NCI-H1092 (cell line): ENCODE measurements around the gene NDUFA8.

Experiments used
- DNase-seq: peaks from one replicate; lab custom pipeline; 2025; lab: John Stamatoyannopoulos, UW

Gene NDUFA8

DNA sequence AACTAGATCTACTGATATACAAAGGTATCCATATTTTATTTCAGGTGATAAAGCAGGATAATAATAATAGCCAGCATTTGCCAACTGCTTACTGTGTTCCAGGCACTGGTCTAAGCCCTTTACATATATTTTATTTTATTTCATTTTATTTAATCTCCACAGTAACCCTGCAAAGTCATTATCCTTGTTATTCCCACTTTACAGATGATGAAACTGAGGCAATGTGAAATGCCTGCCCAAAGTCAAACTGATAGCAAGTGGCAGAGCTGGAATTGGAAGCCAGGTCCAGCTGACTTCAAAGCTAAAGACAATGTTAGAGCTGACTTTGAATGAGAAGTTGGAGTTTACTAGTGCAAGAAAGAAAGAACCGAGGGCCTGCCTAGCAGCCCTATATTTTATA lies 25.0 kb upstream of the NDUFA8 start:
- DNase-seq: no peak

DNA sequence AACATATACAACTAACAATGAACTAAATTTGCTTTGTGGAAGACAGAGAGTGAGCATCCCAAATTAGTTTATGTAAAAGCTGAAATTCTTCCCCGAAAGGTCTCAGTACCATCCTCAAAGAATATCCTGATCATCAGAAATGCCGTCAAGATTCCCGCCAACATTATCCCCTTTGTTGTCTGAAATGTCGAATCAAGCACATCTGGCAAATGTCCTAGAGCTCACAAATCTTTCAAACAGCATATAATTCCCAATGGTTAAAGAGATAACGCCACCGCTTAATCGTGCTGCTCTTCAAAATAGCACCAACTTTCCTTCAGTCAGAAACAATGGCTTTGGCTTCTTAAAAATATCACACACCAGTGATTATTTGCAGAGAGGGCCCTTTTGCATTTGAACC lies 23.9 kb upstream of the NDUFA8 start:
- DNase-seq: no peak

DNA sequence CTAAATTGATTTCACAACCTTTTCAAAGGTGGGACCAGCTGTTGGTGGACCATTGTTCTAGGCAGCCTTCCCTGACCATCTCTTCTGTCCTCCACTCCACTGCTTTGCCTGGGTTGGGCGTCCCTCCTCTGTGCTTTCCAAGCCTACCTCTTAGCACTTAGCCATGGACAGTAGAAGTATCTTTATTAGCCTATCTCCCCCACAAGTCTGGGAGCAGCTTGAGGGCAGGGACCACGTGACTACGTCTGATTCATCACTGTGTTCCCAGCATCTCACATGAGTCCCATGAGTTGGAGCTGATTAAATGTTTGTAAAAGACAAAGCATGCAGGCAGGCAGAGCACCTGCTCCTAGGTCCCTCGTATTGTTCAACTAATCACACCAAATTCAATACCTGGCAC lies 21.1 kb upstream of the NDUFA8 start:
- DNase-seq: no peak

GRCh38 chr9:122179690-122180074 lies 20.1 kb upstream of the NDUFA8 start:
- DNase-seq: no peak

DNA sequence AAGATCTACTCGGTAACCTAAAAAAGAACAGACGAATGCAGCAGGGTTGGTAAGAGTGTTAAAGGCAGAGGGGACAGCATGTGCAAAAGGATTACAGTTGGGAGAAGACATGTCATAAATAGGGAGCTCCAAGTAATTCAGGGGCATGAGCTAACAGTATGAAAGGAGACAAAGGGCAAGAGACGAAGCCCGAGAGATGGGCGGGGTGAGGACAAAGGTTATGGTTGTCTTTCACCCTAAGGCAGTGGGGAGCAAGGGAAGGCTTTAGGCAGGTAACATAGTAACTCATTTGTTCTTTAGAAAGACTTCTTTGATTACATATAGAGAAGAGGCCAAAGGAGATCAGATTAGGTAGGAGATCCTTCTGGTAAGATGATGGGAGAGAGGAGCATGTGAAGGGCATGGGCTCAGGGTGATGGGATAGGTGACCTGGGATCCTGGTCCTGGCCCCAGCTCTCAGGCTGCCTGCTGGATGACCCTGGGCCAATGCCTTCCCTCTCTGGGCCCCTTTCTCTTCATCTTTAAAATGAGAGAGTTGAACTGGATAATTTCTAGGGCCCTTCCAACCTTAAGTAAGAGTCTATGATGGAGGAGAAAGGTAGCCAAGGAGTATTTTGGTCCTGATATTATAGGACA lies 19.6 kb upstream of the NDUFA8 start:
- no peak for DNase-seq

GRCh38 chr9:122176916-122177315 lies 17.3 kb upstream of the NDUFA8 start:
- no peak for DNase-seq

- DNase-seq: no peak
Measured at GRCh38 chr9:122173670-122174069, 14.1 kb upstream of the NDUFA8 start.

GRCh38 chr9:122172131-122172530 lies 12.6 kb upstream of the NDUFA8 start:
- no peak for DNase-seq

DNA sequence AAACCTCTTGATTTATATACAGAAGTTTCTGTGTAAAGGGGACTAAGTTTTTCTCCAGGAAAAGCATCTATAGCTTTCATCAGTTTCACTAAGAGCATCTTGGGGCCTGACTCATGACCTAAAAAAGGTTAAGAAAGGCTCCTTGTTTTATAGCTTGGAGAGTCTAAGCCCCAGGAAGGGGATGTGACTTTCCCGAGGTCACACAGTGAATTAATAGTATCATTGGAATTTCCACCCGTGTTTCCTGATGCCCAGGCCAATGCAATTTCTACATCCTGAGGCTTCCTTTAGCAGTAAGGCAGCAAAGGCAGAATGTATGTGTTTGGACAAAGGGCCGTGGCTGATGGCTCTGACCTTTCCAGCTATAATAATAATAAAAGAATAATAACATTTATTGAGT lies 8.8 kb upstream of the NDUFA8 start:
- no peak for DNase-seq

- no peak for DNase-seq
Measured at GRCh38 chr9:122164286-122164685, 4.7 kb upstream of the NDUFA8 start.

DNA sequence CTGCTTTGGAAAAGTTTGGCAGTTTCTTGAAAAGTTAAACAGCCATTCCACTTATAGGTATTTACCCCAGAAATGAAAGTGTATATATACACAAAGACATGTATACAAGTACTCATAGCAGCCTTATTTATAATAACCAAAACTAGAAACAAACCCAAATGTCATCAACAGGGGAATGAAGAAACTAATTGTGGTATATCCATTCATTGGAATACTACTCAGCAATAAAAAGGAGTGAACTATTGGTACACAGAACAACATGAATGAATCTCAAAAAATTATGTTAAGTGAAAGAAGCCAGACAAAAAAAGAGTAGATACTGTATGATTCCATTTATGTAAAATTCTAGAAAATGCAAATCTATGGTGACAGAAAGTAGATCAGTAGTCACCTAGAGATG lies 2.8 kb upstream of the NDUFA8 start:
- DNase-seq: no peak

DNA sequence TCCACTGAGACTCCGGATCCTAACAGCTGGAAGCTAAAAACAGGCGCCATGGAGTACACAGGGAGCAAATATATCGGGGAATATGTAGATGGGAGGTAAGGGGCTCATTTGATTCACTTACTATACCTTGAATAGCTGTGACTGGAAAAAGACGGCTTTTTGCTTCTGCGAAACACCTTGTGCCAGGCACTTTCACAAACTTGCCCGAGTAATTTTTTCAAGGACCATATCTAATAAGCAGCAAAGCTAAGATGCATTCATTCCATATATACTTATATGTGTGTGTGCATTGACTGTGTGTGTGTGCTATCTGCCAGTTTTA lies 307 bp upstream of the NDUFA8 start:
- no peak for DNase-seq

GRCh38 chr9:122158202-122158601 lies 1.4 kb downstream of the NDUFA8 start:
- DNase-seq: no peak

DNA sequence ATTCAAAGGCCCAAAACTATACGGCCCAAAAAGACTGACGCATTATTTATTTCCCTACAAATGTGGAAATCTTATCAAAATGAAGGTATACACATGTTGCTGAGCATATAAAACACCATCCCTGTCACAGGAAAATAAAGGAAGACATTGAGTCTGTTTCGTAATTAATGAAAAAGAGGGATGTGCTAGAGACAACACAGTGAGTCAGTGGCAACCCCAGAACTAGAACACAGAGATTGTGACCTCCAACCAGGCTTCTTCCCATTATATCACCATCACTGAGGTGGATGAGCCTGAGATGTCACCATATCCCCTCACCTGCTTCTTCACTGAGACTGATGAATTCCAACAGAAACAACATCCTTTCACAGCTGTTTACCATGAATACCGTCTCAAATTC lies 3.8 kb downstream of the NDUFA8 start:
- no peak for DNase-seq

GRCh38 chr9:122151267-122151828 lies 8.2 kb downstream of the NDUFA8 start:
- DNase-seq: no peak

GRCh38 chr9:122145592-122145863 lies 14.1 kb downstream of the NDUFA8 start:
- no peak for DNase-seq

- DNase-seq: no peak
Measured at GRCh38 chr9:122144836-122145591, 14.6 kb downstream of the NDUFA8 start.

- DNase-seq: no peak
Measured at GRCh38 chr9:122143876-122144405, 15.6 kb downstream of the NDUFA8 start.

GRCh38 chr9:122143296-122143695 lies 16.3 kb downstream of the NDUFA8 start:
- DNase-seq: no peak

DNA sequence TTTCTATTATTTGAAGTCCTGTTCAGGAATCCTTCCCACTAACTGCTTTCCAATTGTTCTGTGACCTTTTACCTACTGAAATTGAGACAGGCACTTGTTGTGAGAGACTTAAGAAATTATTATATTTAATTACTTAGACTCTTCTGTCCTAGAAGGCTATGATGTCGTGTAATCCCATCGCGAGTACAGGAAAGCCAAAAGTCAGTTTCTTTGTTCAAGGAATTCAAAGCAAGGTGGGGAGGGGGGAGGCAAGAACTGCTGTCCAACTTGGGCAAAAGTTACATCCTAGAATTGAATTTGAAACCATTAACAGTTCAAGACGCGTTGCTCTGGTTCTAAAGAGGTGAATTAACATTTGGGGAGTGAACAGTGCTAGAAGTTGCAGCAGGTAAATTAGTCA lies 17.9 kb downstream of the NDUFA8 start:
- no peak for DNase-seq

DNA sequence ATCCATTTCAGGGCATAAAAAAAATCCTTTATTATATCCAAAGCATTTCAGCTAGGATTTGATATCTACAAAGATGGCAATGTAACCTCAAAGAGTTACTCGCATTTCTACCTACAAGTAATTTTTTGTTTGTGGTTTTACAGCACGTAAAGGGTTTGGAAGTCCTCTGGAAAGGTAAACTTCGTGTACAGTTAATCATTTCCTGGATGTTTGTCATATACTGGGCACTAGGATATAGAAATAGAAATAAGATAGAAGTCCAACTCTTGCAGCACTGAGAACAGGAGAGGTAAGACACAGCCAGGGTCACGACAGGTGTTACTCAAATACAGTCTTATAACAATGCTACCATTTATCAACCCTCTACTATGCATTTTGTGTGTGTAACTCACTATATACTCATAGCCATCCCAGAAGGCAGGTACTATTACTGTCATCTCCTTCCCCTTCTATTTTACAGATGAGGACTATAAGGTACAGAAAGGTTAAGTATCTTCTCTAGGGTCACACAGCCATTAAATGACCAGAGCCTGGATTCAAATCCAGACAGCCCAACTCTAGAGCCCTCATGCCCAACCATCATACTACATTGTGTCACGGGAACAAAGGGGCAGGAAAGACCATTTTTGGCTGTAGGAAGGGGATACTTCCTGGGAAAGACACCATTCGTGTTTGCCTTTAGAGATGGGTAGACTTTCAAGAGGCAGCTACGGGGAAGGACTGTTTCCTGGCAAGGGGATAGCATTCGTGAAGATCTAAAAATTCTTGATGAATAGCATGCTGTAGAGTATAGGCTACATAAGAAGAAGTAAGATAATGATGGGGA lies 19.0 kb downstream of the NDUFA8 start:
- no peak for DNase-seq

GRCh38 chr9:122138560-122139268 lies 20.9 kb downstream of the NDUFA8 start:
- no peak for DNase-seq
